Measurements from ENCODE around the gene SLC9A5. TPM values are rescaled to one million over a fixed set of nuclear protein-coding genes. Genes with fewer than 3 reads are reported as not detected.

SLC9A5 gene
- total RNA-seq, 1 experiment from 2014 or later: 10.3 TPM

- no peak overlapping the region for H3K27ac Mint-ChIP-seq
- H3K36me3 Mint-ChIP-seq: no peaks in the 10 kb centered on the region
- ChIA-PET POLR2A (interaction anchor here (0.7 to 1.9 kb wide), 3 partner anchors 14 to 517 kb away, joined by 3 to 14 read pairs (median 7); partner anchors contain the start of gene FHOD1), CTCF (interaction anchor here (0.5 to 3.7 kb wide), 49 partner anchors 8 to 300 kb away, joined by 3 to 92 read pairs (median 5); partner anchors contain the start of genes CES3, FHOD1, HSD11B2 and KCTD19)
- H3K4me1 Mint-ChIP-seq: peaks cover 4% of the 10 kb centered on the region; the same call in 1 of the 2 replicates
- no peak for DNase-seq (ENCODE audit: low spot score)
- no peaks in the 10 kb centered on the region for H3K9me3 Mint-ChIP-seq
- no peaks in the 10 kb centered on the region for H3K27me3 Mint-ChIP-seq (ENCODE audit: low read depth)
- H3K4me3 Mint-ChIP-seq: no peak overlapping the region
- no peak for TF ChIP-seq JAZF1 (CRISPR knock-in tag; IDR thresholded peaks at IDR 0.05)
- ATAC-seq: peak; percentile 67
Observed at GRCh38 chr16:67260426-67261063, 11.8 kb downstream of the SLC9A5 start.

GRCh38 chr16:67263201-67263600, 14.4 kb downstream of the SLC9A5 start:
- H3K27ac Mint-ChIP-seq: no peak overlapping the region
- H3K9me3 Mint-ChIP-seq: no peaks in the 10 kb centered on the region
- no peak overlapping the region for H3K4me3 Mint-ChIP-seq
- DNase-seq (ENCODE audit: low spot score) (no peak), ATAC-seq (no peak)
- ChIA-PET POLR2A (no interaction called here), CTCF (interaction anchor here (0.8 to 5.3 kb wide), 6 partner anchors 22 to 165 kb away, joined by 3 to 34 read pairs (median 6); no protein-coding TSS in a partner anchor)
- peaks cover 4% of the 10 kb centered on the region; the same call in 1 of the 2 replicates for H3K4me1 Mint-ChIP-seq
- H3K36me3 Mint-ChIP-seq: no peaks in the 10 kb centered on the region
- TF ChIP-seq ATF1 (CRISPR knock-in tag; IDR thresholded peaks at IDR 0.05): no peak
- TF ChIP-seq GRHL2 (CRISPR knock-in tag; IDR thresholded peaks at IDR 0.05; ENCODE audit: insufficient replicate concordance, severe bottlenecking): no peak
- TF ChIP-seq NFE2L1 (CRISPR knock-in tag; IDR thresholded peaks at IDR 0.05): no peak
- H3K27me3 Mint-ChIP-seq (ENCODE audit: low read depth): no peaks in the 10 kb centered on the region; the same call in 1 of the 2 replicates

GRCh38 chr16:67264277-67264676, 15.5 kb downstream of the SLC9A5 start:
- Mint-ChIP-seq H3K36me3 (no peaks in the 10 kb centered on the region), H3K4me1 (peaks cover 4% of the 10 kb centered on the region; the same call in 1 of the 2 replicates), H3K27me3 (ENCODE audit: low read depth) (no peaks in the 10 kb centered on the region; the same call in 1 of the 2 replicates), H3K4me3 (no peak overlapping the region), H3K27ac (no peak overlapping the region), H3K9me3 (no peaks in the 10 kb centered on the region)
- peak; percentile 67 for ATAC-seq
- TF ChIP-seq ARID4B (CRISPR knock-in tag; IDR thresholded peaks at IDR 0.05; ENCODE audit: borderline replicate concordance) (no peak), CREM (CRISPR knock-in tag; IDR thresholded peaks at IDR 0.05) (no peak), CREB1 (CRISPR knock-in tag; IDR thresholded peaks at IDR 0.05) (no peak), ZNF532 (CRISPR knock-in tag; IDR thresholded peaks at IDR 0.05; ENCODE audit: borderline replicate concordance) (no peak), AFF4 (CRISPR knock-in tag; IDR thresholded peaks at IDR 0.05; ENCODE audit: borderline replicate concordance) (no peak)
- CTCF ChIA-PET: interaction anchor here (0.7 to 5.3 kb wide), 24 partner anchors 9 to 288 kb away, joined by 3 to 34 read pairs (median 4); partner anchors contain the start of genes FHOD1, KCTD19, LRRC36 and NOL3
- POLR2A ChIA-PET: interaction anchor here (1.1 kb wide), 1 partner anchor 18 kb away, joined by 4 read pairs; no protein-coding TSS in a partner anchor
- DNase-seq (ENCODE audit: low spot score): no peak

Measured in WTC11 (cell line).